SW 1271 (cell line): ENCODE data around the gene GLP2R.
"Not testable (repeated sequence)": the region's sequence is repeated elsewhere in the genome, so short reads cannot be mapped to it uniquely, and the experiment has no call there.

Source experiments
- DNase-seq, 2 experiments: peaks; one replicate each; lab custom pipeline; 2025; lab: John Stamatoyannopoulos, UW

Gene GLP2R

GRCh38 chr17:9825641-9826150 lies at the start of gene GLP2R:
GLP2R (plus strand) TSS chr17:9825924; CDS start chr17:9826064, 140 bp downstream.
- DNase-seq = no peak

- no peak for DNase-seq
These were observed 48.8 kb upstream of the GLP2R start for GRCh38 chr17:9776911-9777310.

GRCh38 chr17:9780552-9780951 lies 45.2 kb upstream of the GLP2R start:
- no peak for DNase-seq

DNA sequence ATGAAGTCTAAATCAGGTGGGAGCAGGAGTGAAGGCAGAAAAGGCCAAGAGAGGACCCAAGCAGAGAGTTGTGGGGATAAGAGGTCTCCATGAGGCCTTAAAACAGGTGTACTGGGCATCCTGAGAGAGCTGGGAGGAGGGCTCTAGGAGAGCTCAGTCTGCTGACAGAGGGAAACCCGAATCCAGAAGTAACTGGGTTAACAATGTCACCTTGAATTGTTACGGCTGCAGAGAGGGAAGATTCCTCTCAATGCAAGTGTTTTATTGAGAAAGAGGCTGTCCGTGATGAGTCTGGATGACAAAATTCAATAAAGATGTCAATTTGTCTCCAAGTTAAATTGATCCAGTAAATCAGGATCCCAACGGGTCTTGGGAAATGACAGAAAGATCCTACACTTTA lies 42.7 kb upstream of the GLP2R start:
- no peak for DNase-seq

GRCh38 chr17:9783465-9783864 lies 42.3 kb upstream of the GLP2R start:
- DNase-seq = not testable (repeated sequence)

DNA sequence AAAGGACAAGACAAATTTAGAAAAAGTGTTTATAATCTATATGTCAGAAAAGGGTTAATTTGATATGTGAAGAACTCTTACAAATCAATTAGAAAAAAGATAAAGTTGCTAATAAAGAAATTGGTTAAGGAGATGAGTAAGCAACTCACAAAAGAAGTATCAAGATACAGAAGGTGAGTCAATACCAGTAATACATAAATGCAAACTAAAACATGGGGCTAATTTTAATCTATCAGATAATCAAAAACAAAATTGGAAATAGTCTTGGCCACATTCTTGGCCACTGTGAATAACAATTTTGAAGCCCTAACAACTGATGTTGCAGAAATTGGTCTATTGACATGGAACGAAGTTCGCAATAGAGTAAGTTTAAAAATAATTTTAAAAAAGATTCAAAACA lies 41.2 kb upstream of the GLP2R start:
- no peak for DNase-seq

DNA sequence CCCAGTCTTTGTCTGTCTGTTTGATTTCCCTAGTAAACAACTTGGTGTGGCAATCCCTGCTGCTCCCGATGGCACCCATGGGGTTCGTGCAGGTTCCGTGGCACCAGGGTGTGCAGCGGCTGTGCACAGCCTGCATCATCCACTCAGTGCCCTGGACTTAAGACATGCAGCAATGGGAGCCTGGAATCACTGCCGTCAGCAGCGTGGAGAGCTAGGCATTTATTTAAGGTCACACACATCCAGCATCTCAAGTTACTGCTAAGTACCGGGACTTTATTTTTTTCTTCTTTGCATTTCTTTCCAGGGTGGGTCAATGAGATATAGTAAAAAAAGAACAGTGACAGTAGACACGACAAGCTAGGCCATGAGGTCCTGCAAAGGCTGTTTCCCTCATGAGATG lies 37.1 kb upstream of the GLP2R start:
- no peak for DNase-seq

- DNase-seq = no peak
These were observed 35.4 kb upstream of the GLP2R start for GRCh38 chr17:9790316-9790715.

DNA sequence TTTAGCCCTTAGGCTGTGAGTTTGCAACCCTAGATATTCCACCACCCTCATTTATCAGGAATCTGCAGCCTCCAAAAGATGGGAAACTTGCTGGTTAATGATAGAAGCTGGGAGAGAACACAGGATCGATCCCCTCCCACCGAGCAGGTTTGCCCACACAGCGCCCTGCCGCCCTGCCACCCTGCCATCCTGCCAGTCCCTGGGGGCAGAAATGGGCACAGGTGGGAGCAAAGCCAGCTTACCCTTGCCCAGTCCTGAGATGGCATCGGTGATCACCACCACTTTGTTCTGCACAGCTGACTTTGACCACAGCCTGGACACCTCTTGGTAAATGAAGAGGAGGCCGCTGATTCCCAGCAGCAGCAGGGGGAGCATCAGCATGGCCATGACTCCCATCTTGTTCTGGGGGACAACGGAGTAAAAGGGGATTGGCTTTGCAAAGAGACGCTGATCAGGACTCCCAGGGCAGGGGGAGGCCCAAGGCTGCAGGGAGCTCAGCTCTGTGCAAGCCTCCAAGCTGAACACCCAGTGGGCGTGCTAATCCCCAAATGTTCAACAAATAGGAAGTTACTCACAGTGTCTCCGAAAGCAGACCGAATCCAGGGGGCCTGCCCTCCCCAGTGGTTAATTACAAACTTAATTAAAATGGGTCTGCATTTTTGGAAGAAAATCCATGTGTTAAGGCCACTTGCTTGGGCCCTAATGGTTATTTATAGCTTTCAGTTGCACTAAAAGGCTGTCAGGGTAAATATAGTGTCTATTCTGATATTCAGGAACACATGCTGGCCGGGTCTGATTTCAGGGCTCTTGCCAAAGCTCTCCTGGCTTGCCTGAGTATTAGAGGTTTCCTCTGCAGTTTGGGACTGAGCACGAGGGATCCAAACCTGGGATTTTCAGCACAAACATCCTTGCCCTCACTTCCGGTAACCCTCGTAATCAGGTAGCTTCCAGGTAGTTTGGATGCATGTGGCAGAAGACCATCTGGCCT lies 34.5 kb upstream of the GLP2R start, which contains the start of gene DHRS7C:
Gene DHRS7C, minus strand, starts transcription at position 704 of the 988 bp plus-strand sequence. Its CDS starts 308 bp downstream, at position 396.
- DNase-seq = no peak

GRCh38 chr17:9792181-9792840 lies 33.4 kb upstream of the GLP2R start:
- DNase-seq = no peak

- DNase-seq = no peak
These were observed 27.7 kb upstream of the GLP2R start for GRCh38 chr17:9798008-9798407.

DNA sequence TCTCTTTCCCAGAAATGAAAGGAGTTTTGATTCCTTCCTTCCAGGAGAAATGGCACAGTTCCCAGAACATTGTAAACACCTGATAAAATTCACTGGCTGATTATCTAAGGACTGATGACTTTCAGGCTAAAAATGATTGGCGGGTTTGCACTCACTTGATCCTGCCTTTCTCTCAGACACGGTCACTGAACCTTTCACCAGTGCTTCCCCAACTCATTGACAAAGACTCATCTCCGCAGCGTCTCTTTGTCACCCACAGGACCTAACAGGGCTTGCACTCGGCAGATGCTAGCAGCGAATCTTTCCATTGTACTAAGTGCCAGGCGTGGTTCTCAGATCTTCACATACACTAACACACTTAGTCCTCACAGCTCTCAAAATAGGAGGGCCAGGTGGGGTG lies 27.0 kb upstream of the GLP2R start:
- no peak for DNase-seq

DNA sequence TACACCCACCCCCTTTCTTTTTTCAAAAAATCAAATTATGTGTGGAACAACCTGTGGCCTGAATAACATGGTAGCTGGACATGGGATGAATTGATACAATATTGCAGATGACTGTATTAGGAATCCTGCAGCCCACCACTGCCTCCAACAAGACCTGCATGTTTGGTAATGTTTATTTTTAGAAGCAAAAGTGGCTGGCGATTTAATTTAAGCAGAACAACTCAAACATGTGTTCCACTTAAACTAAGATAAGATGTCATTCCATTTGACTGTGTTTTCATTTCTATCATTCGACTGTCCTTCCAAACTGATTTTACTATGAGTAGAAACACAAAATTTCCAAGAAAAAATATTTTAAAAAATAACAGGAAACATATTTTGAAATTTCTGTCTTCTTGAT lies 24.2 kb upstream of the GLP2R start:
- DNase-seq = no peak

GRCh38 chr17:9802294-9802693 lies 23.4 kb upstream of the GLP2R start:
- no peak for DNase-seq

DNA sequence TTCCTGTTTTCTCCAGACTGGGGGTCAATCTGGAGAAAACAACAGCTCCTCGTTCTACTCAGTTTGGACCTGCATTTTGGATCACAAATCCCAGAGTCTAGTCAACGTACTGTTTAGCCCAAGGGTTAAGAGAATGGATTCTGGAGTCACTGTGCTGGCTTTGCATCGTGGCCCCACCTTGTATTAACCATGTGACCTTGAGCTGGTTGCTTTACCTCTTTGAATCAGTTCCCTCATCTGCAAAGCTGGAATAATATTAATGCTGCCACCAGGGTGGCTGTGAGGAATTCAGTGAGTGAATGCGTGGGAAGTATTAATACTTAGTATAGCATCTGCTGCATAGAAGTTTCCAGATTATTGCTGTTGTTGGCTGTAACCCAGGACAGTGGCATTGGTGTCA lies 23.0 kb upstream of the GLP2R start:
- DNase-seq = no peak

DNA sequence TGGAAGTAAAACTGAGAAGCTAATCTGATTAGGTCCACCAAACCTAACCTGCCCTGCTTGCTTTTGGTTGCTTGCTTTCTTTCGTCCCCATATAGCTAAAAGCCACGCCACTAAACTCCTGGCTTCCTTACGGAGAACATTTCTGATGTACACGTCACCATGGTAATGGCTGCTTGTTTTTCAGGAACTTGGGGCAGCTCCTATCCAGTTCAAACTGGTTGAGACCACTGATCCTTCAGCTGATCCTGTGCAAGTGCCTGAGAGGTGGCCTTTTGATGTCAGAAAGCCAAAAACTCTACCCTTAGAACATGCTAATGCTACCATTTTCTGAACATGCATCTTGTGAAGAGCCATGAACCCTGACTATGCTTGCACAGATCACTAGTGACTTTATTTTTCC lies 20.0 kb upstream of the GLP2R start:
- no peak for DNase-seq

DNA sequence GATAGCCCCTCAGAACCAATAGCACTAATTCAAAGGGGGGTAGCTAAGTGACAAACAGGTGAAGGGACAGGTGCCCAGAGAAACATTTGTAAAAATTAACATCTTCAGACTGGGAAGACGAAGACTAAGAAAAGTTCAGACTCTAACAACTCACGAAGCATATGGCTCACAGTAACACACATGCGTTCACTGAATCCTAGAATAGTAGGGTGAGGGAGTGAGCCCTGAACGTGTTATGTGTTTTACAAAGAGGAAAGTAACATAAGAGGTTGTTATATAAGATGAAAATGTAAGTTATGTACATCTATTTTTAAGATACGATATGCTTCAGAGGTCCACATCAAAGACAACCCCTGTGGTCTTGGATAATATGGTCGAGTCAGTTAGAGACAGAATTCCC lies 19.0 kb upstream of the GLP2R start:
- no peak for DNase-seq

- DNase-seq = no peak
These were observed 16.3 kb upstream of the GLP2R start for GRCh38 chr17:9809409-9809808.

DNA sequence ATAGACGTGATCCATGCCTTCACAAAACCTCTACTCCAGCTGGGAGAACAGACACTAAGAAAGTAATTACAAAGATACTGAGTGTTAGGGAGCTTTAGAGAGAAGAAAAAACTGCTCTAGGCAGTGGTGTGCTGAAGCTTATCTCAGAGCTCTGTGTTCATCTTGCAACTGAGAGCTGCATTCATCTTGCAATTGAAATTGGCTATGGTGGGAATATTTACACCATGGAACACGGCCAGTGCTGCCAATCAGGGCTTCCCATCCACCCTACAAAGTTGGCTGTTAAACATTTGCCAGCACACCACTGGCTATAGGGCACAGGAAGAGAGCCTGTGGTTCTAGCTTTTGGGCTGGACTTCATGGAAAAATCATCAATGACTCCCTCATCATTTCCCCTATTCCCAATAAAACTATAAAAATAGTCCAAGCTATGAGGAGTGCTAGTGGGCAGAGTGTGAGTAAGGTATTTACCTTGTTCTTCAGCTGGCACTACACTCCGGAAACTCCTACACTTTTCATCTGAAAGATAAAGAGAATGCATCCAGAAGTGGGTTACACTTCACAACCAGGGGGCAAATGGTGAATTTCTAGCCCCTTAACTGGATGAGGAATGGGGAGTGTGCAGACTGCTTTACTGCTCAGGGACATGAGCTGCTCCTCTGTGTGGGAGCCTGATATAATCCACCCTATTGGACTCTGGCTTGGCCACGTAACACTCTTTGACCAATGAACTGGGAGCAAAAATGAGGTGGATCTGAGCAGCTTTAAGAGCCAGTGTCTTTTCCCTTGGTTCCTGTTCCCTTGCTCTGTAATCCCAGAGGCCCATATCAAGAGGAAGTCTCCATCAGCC lies 15.4 kb upstream of the GLP2R start:
- no peak for DNase-seq

- no peak for DNase-seq
These were observed 14.6 kb upstream of the GLP2R start for GRCh38 chr17:9811086-9811485.

DNA sequence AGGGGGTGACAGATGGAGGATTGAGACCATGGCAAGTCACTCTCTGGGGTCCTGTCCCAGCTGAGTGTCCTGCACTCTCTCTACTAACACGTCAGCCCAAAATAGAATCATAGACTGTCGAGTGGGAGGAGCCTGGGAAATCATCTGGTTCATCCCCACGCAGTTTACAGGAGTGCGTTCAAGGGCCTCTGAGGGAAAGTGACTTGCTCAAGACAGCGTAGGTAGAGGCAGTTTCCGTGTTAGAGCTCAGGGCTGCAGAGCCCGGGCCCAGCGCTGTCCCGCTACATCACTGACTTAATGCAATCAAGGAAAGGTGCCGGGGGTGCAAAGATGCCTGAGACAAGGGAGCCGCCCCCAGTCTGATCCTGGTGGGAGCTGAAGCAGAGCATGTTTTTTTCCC lies 14.2 kb upstream of the GLP2R start:
- DNase-seq = no peak

GRCh38 chr17:9813166-9813565 lies 12.6 kb upstream of the GLP2R start:
- DNase-seq = no peak
